GM23338 (cell line): ENCODE results near the gene RASAL3. TPM values are rescaled to one million over a fixed set of nuclear protein-coding genes. Genes with fewer than 3 reads are reported as not detected.

Experiments used
- ATAC-seq: fragments of 200-7000 bp; cut with Tn5 transposase; 3 replicates; pipeline ENCODE4 v1.9.1; 2020
- DNase-seq: peaks from one replicate; pipeline ENCODE4 v3.0.0-alpha.2; 2015; ENCODE audit warnings: low spot score
- H2AFZ ChIP-seq: fragments of 200-600 bp; sonication (generic); 2 replicates; pipeline ENCODE4 v1.8.0; 2016; ENCODE audit warnings: antibody characterized with exemption, mild to moderate bottlenecking, moderate library complexity
- H3F3A ChIP-seq: fragments of 200-600 bp; sonication (generic); replicated peaks from 2 replicates; pipeline ENCODE4 v1.8.0; 2017; ENCODE audit warnings: antibody characterized with exemption, mixed run types, low read depth
- H3K27ac ChIP-seq: fragments of 200-600 bp; sonication (generic); 2 replicates; pipeline ENCODE4 v1.6.1; 2016; ENCODE audit warnings: low read depth
- H3K27me3 ChIP-seq: fragments of 200-600 bp; sonication (generic); 2 replicates; pipeline ENCODE4 v1.8.0; 2016; ENCODE audit warnings: mild to moderate bottlenecking, mixed run types, moderate library complexity; ENCODE audit not compliant: insufficient read depth
- H3K36me3 ChIP-seq: fragments of 200-600 bp; sonication (generic); 2 replicates; pipeline ENCODE4 v1.8.0; 2016; ENCODE audit warnings: mild to moderate bottlenecking; ENCODE audit not compliant: insufficient read depth
- H3K4me1 ChIP-seq: fragments of 200-600 bp; sonication (generic); 2 replicates; pipeline ENCODE4 v1.8.0; 2016; ENCODE audit warnings: mild to moderate bottlenecking, moderate library complexity; ENCODE audit not compliant: insufficient read depth
- H3K4me2 ChIP-seq: fragments of 200-600 bp; sonication (generic); 2 replicates; pipeline ENCODE4 v1.7.1; 2017; ENCODE audit warnings: mixed run types
- H3K4me3 ChIP-seq: fragments of 200-600 bp; sonication (generic); 2 replicates; pipeline ENCODE4 v1.6.1; 2016; ENCODE audit warnings: mixed run types
- H3K79me2 ChIP-seq: fragments of 200-600 bp; sonication (generic); replicated peaks from 2 replicates; pipeline ENCODE4 v1.8.0; 2017; ENCODE audit warnings: mild to moderate bottlenecking; ENCODE audit not compliant: insufficient read depth
- H3K9me2 ChIP-seq: fragments of 200-600 bp; sonication (generic); 2 replicates; pipeline ENCODE4 v1.8.0; 2017; ENCODE audit not compliant: insufficient read depth
- H4K20me1 ChIP-seq: fragments of 200-600 bp; sonication (generic); replicated peaks from 2 replicates; pipeline ENCODE4 v1.8.0; 2017; ENCODE audit warnings: mild to moderate bottlenecking; ENCODE audit not compliant: insufficient read depth
- H3K27ac Mint-ChIP-seq: 2 replicates; pipeline ENCODE4 v1.8.0; 2020; ENCODE audit warnings: inconsistent platforms, mild to moderate bottlenecking, moderate library complexity, mixed read lengths
- H3K27me3 Mint-ChIP-seq: 3 replicates; pipeline ENCODE4 v1.8.0; 2022; ENCODE audit warnings: low read depth, mild to moderate bottlenecking, moderate library complexity, mixed read lengths, inconsistent platforms; ENCODE audit not compliant: insufficient read depth, poor library complexity
- H3K36me3 Mint-ChIP-seq: 3 replicates; pipeline ENCODE4 v1.8.0; 2021; ENCODE audit warnings: low read depth, mild to moderate bottlenecking, inconsistent platforms, moderate library complexity, mixed read lengths
- H3K4me1 Mint-ChIP-seq: 3 replicates; pipeline ENCODE4 v1.8.0; 2020; ENCODE audit warnings: mild to moderate bottlenecking, inconsistent platforms, mixed read lengths
- H3K4me3 Mint-ChIP-seq: 3 replicates; pipeline ENCODE4 v1.8.0; 2021; ENCODE audit warnings: moderate library complexity, mild to moderate bottlenecking, inconsistent platforms, mixed read lengths
- H3K9me3 Mint-ChIP-seq: 3 replicates; pipeline ENCODE4 v1.8.0; 2020; ENCODE audit warnings: moderate library complexity, mild to moderate bottlenecking, inconsistent platforms, mixed read lengths
- CREB1 ChIP-seq: fragments of 250-450 bp; sonication (Bioruptor Pico); IDR thresholded peaks from 2 replicates; pipeline ENCODE4 v1.5.0; 2020; ENCODE audit warnings: low read depth, mild to moderate bottlenecking, moderate library complexity
- EZH2 ChIP-seq: fragments of 200-600 bp; sonication (generic); IDR thresholded peaks from one replicate; pipeline ENCODE4 v1.8.0; 2017; ENCODE audit warnings: antibody characterized with exemption, mild to moderate bottlenecking, low read depth; ENCODE audit not compliant: unreplicated experiment
- EZH2phosphoT487 ChIP-seq: fragments of 200-600 bp; sonication (generic); IDR thresholded peaks from one replicate; pipeline ENCODE4 v1.8.1; 2018; ENCODE audit warnings: antibody characterized with exemption; ENCODE audit not compliant: unreplicated experiment
- NANOG ChIP-seq: IDR thresholded peaks from 2 replicates; pipeline ENCODE4 v1.6.1; 2016; ENCODE audit warnings: antibody characterized with exemption, borderline replicate concordance
- POLR2AphosphoS5 ChIP-seq: IDR thresholded peaks from 2 replicates; pipeline ENCODE4 v1.6.1; 2016; ENCODE audit warnings: antibody characterized with exemption, low read depth
- STAT1 ChIP-seq: IDR thresholded peaks from one replicate; pipeline ENCODE4 v1.6.1; 2016; ENCODE audit warnings: antibody characterized with exemption; ENCODE audit not compliant: unreplicated experiment
- ZNF114 ChIP-seq: fragments of 250-450 bp; sonication (Bioruptor Pico); IDR thresholded peaks from 2 replicates; pipeline ENCODE4 v1.5.0; 2020; ENCODE audit warnings: mild to moderate bottlenecking, moderate library complexity
- ZNF462 ChIP-seq: fragments of 250-450 bp; sonication (Bioruptor Pico); IDR thresholded peaks from 2 replicates; pipeline ENCODE4 v1.5.0; 2020; ENCODE audit warnings: mild to moderate bottlenecking, moderate library complexity
- polyA plus RNA-seq: library from polyadenylated mRNA; unstranded; fragments of >200 nt; fragmentation: Nextera tagmentation; extraction: Ambion mirVana; gene quantifications from 2 replicates; pipeline ENCODE4 v1.2.1, GENCODE V29; 2016
- total RNA-seq: library from RNA; depleted of rRNA; stranded (reverse); fragments of >200 nt; shearing (Covaris generic); gene quantifications from 2 replicates; pipeline ENCODE4 v1.2.3, GENCODE V29; 2014
- TF ChIP-seq, protein P1 (sequence below): IDR thresholded peaks from 2 replicates; pipeline ENCODE4 v1.6.1; 2016; ENCODE audit warnings: antibody characterized with exemption
- TF ChIP-seq, protein P2 (sequence below), 2 experiments: fragments of 200-600 bp in 1 of 2; sonication (generic) in 1 of 2; conservative IDR thresholded peaks; 2 replicates each; pipeline versions ENCODE4 v1.5.1 to v1.6.1; 2016 to 2017; ENCODE audit warnings: antibody characterized with exemption in 2 of 2, low read depth in 2 of 2, mild to moderate bottlenecking in 2 of 2, moderate library complexity in 1 of 2

Gene RASAL3
- total and polyA plus RNA-seq, 2 experiments from 2014 or later: 1.8 to 1.9 TPM

DNA sequence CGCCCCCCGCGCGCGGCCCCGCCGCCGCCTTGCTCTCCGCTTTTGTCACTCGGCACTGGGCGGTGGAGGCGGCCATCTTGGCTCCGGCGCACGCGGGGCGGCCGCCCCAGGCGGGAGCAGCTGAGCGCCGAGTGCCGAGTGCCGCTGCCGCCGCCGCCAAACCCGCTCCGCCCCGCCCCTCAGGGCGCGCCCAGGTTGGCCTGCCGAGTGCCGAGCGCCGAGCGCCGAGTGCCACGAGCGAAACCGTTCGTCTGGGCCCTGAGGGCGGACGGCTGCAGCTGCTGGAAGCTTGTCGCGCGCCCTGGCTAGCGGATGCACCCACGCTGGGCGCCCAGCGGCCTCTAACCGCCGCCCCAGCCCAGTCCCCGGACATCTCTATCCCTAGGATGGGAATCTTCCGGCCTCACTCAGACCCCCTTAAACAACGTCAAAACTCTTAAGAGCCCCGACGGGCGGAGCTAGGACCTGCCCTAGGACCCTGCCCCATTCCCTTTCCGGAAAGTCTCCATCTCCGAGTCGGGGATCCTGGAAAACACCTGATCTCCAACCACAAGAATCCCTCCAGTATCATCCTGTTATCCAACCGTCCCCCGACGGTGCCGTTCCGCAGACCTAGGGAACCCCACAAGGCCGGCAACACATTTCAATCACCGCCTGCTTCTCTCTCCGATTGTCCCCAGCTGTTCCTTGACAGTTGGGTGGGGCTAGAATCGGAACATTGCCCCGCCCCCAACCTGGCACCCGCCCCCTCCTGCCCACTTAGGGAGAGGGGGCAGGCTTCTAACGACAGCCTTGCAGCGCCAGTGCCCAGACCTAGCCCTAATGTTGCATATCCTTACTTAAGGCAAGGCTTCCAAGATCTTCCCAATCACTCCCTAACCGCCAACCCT, 31.5 kb downstream of the RASAL3 start:
- DNase-seq (peak; percentile 92), ATAC-seq (peak; percentile 81)
- Histone ChIP-seq H3K4me3 (peak overlapping the region; percentile 92), H2AFZ (peak overlapping the region; percentile 99), H3K4me1 (0 out of 2 replicates have a peak, but pooled peaks cover 6% of the 10 kb centered on the region), H3K4me2 (peak overlapping the region; percentile 94), H3K27ac (no peak overlapping the region), H3K27me3 (no peaks in the 10 kb centered on the region), H3F3A (peaks cover 4% of the 10 kb centered on the region; the same call in 1 of the 2 replicates), H3K36me3 (no peaks in the 10 kb centered on the region), H3K9me2 (no peaks in the 10 kb centered on the region), H3K79me2 (peaks cover 18% of the 10 kb centered on the region), H4K20me1 (peaks cover 16% of the 10 kb centered on the region)
- TF ChIP-seq POLR2AphosphoS5: peak; percentile 42; the same call in 1 of the 2 replicates
- TF ChIP-seq STAT1: no peak
- TF ChIP-seq, protein P1, sequence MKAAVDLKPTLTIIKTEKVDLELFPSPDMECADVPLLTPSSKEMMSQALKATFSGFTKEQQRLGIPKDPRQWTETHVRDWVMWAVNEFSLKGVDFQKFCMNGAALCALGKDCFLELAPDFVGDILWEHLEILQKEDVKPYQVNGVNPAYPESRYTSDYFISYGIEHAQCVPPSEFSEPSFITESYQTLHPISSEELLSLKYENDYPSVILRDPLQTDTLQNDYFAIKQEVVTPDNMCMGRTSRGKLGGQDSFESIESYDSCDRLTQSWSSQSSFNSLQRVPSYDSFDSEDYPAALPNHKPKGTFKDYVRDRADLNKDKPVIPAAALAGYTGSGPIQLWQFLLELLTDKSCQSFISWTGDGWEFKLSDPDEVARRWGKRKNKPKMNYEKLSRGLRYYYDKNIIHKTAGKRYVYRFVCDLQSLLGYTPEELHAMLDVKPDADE: 0 out of 2 replicates have a peak, but pooled peaks have one; percentile 30
- TF ChIP-seq EZH2phosphoT487: no peak
- TF ChIP-seq CREB1: peak; percentile 58
- TF ChIP-seq ZNF114: no peak
- Mint-ChIP-seq H3K27ac (peak overlapping the region; percentile 80), H3K4me1 (peaks cover 21% of the 10 kb centered on the region), H3K4me3 (peak overlapping the region; percentile 94), H3K27me3 (peaks cover 12% of the 10 kb centered on the region), H3K9me3 (no peaks in the 10 kb centered on the region; the same call in 2 of the 3 replicates), H3K36me3 (no peaks in the 10 kb centered on the region; the same call in 2 of the 3 replicates)

- peaks cover 21% of the 10 kb centered on the region for H3K4me1 Mint-ChIP-seq
- Histone ChIP-seq H3F3A (peaks cover 4% of the 10 kb centered on the region; the same call in 1 of the 2 replicates), H3K4me3 (peak overlapping the region; percentile 88), H3K9me2 (no peaks in the 10 kb centered on the region), H3K27ac (no peak overlapping the region), H3K79me2 (peaks cover 18% of the 10 kb centered on the region), H3K4me1 (0 out of 2 replicates have a peak, but pooled peaks cover 6% of the 10 kb centered on the region), H3K27me3 (no peaks in the 10 kb centered on the region), H2AFZ (no peak overlapping the region), H3K36me3 (no peaks in the 10 kb centered on the region), H4K20me1 (peaks cover 16% of the 10 kb centered on the region), H3K4me2 (peak overlapping the region; percentile 93)
- H3K36me3 Mint-ChIP-seq: peaks cover 5% of the 10 kb centered on the region; the same call in 2 of the 3 replicates
- no peaks in the 10 kb centered on the region; the same call in 2 of the 3 replicates for H3K9me3 Mint-ChIP-seq
- peak overlapping the region; percentile 87 for H3K27ac Mint-ChIP-seq
- DNase-seq: peak; percentile 41
- peaks cover 12% of the 10 kb centered on the region for H3K27me3 Mint-ChIP-seq
- ATAC-seq: peak; percentile 4; the same call in 2 of the 3 replicates
- peak overlapping the region; percentile 97 for H3K4me3 Mint-ChIP-seq
- no peak for TF ChIP-seq STAT1
- TF ChIP-seq EZH2: no peak
- no peak for TF ChIP-seq NANOG
- TF ChIP-seq ZNF114: no peak
- TF ChIP-seq ZNF462 (CRISPR knock-in tag): no peak
- TF ChIP-seq, protein P2, sequence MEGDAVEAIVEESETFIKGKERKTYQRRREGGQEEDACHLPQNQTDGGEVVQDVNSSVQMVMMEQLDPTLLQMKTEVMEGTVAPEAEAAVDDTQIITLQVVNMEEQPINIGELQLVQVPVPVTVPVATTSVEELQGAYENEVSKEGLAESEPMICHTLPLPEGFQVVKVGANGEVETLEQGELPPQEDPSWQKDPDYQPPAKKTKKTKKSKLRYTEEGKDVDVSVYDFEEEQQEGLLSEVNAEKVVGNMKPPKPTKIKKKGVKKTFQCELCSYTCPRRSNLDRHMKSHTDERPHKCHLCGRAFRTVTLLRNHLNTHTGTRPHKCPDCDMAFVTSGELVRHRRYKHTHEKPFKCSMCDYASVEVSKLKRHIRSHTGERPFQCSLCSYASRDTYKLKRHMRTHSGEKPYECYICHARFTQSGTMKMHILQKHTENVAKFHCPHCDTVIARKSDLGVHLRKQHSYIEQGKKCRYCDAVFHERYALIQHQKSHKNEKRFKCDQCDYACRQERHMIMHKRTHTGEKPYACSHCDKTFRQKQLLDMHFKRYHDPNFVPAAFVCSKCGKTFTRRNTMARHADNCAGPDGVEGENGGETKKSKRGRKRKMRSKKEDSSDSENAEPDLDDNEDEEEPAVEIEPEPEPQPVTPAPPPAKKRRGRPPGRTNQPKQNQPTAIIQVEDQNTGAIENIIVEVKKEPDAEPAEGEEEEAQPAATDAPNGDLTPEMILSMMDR (conservative IDR thresholded peaks at IDR 0.05; ENCODE audit: low read depth in 2 of 2): no peak
Measured at GRCh38 chr19:15432018-15432494, 32.3 kb downstream of the RASAL3 start.
